GM21786 (cell line): ENCODE measurements around the gene CADPS.

Source experiments
- ATAC-seq: cut with Tn5 transposase; IDR thresholded peaks from one replicate; pipeline ENCODE4 v1.9.1; 2021; ENCODE audit not compliant: unreplicated experiment

The CADPS gene

DNA sequence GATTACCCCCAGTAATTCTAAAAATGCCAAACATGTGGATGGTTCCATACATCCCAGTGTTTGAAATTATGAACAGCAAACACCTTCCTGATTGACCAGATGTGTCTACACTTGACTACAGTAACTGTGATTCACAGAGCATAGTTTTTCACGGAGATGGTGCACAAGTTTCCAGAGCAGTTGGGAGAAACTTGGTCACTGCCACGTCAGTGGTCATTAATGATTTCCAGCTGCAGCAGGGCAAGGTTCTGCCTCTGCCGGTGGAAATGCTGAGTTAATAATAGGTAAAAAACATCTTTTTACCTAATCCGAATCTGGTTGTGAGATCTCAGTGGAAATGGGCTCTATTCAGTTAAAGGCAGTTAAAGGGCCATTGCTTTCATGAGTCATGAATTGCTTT is 347.7 kb downstream of the CADPS start:
- ATAC-seq, result no peak

DNA sequence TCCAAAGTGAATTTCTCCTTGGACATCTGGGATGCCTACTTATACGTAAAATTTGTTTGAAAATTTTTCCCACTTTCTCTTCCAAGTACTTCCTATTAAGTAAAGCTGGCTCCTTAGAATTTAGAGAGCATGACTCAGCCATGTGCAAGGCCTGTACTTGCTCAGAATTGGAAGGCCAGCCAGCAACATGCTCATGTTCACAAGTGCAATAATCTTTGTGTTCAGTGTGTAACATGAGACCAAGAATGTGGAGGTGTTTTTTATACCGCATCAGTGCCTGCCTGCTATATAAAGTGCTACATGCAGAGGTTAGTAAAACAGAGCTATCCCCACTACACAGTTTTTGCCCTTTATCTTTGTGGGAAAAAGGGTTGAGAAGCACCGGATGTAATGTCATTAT is 349.9 kb downstream of the CADPS start:
- ATAC-seq, result no peak

DNA sequence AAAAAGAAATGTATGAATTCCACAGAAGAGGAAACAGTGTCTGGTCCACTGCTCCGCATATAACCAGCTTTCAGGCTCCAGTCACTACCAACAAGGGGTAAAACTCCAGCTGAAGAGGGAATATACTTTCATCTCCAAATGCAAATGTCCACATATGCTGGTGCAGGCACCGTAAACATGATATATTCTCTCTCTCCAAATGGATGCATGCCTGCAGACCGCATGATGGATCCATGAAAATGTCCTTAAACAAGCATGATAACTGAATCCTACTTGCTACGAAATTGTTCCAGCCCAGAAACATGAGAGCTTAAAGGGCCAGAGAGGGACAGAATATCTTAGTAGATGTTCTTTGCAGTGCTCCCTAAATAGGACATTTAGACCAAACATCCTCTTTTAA is 351.5 kb downstream of the CADPS start:
- no peak for ATAC-seq

DNA sequence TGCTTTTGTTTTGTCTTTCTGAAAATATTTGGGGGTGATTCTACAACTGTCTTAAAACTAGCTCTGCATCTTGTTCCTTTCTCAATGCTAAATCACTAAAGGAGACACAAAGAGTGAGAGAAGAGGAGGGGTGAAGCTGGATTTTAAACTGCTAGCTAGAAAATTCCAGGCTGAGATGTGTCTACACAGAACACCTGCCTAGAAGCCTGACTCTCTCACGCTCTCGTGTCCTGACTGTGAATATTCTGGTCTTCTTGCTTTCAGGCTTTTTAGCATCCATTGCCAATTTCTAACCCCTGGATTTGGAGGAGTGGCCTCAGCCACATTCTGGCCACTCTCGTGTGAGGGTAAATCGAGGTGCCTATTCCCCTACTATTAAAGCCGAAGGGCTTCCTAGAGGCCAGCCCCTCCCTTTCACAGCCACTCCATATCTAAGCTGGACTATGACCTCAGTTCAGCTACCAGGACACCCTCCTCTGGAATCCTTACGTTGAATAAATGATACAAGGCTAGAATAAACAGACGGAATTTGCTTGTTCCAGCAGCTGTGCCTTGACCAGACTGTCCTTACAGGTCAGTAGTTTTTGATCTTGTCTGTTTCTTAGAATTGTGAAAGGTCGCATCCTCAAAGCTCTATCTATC is 353.6 kb downstream of the CADPS start:
- ATAC-seq, result no peak

DNA sequence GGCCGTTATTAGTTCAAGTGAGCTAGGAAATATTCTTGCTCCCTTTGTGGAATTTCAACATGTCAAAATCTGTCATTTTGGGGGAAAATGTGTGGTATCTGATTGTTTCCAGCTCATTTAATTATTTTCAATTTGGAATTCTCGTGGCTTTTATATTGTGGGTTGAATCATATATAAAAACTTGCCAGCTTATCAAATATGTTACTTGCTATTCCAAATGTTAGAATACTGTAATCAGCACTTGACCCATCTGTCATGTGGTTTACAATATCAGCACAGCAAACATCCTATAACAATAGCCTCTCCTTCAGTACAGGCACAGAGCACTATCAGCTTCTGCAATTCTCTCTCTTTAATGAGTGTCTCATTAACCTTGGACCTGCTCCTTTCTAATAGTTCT is 371.7 kb downstream of the CADPS start:
- ATAC-seq, result no peak

DNA sequence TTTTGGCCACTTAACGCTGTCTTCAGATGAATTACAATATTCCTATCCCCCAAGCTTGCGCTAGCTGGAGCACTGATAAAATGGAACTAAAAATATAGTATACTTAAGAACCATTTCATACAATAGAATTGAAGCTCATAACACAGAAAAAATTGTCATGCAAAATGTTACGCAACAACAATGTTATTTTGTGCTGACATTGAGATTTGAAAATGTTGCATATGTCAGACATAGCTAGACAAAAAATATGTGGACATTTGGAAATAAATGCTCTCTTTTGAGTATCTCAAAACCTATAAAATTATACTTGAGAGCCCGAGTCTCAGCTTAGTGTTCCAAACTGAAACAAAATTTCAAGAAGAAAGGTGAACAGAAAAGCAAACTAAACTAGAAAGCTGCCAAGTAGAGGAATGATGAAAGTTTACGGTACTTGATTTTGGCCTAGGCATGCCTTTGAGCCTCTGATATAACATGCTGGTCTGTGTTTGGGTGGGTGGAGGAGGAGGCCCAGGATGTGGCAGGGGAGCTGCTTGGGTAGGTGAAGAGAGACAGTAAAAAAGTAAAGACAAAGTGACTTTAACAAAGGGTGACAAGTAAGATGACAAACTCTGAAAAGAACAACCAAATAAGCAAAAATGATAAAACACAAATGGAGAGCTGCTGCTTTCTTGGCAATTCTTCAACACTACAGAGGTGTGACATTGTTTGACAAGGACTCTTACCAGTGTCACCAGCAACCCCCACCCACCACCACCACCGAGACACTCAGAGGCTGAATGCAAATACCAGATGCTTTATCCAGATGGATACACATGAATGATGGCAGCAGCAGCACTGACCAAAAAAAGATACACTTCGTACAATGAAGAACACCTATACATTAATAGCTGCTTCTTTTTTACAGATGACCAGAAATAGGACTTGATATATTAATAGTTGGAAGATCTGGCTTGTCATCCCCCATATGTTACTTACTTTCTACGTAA is 372.6 kb downstream of the CADPS start:
- no peak for ATAC-seq

DNA sequence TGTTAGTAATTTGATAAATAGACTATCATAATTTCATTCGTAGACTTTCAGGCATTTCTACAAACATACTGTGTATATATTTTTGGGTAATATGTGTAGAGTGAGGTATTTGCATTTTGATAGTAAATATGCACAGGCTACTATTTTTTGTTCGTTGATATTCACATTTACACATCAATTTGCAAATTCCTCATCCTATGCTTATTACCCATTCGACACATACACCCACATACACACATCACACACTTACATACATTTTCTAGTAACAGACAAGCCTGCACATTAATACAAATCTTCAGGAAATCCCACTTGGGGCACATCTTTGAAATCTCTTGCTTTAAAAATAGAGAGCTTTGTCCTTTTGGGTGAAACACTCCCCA is 373.9 kb downstream of the CADPS start:
- no peak for ATAC-seq

DNA sequence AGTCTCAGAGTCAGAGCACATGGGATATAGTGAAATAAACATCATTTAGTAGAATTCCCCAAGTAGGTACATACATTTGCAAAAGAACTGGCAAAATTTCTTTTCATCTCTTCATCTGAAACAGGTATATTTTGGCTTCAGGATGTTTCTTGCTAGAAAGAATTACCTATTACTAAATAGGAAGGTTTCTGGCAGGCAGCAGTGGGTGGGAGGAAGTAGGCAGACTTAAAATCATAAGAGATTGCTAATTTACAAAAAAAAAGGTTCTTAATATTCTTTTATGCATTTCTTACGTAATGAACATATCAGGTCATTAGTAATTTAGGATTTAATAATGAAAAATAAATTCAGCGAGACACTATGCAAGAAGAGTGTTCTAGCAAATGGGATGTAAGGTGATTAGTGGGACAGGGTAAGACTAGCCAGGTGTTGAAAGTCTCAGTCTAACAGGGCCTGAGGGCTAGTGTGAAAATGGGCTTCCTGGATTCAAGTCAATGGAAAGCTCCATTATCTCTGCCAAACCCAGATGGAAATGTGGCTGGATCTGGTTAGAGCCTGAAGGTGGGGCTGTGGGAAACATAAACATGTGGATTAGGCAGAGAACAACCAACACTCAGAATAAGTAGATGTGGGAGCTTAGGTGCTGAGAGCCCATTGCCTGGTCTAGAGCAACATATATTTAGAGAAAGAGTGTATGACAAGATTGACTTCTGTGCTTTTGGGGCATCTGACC is 374.5 kb downstream of the CADPS start:
- no peak for ATAC-seq

DNA sequence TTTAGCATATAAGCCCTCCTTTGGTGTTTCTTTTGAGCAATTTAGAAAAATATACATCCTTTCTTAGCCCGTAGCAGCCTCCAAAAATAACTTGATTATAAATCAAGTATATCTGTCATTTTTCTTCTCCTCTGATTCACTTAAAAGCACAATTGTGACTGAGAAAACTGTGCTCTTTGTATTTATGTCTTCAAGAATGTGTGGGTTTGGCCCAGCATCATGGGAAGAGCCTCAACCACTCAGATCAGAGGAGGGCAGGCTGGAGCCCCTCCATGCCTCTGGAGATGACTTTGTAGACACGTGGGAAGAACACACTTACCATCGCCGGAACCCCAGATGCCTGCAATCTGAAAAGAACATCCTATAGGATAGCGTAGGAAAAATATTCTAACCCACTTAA is 378.1 kb downstream of the CADPS start:
- no peak for ATAC-seq

DNA sequence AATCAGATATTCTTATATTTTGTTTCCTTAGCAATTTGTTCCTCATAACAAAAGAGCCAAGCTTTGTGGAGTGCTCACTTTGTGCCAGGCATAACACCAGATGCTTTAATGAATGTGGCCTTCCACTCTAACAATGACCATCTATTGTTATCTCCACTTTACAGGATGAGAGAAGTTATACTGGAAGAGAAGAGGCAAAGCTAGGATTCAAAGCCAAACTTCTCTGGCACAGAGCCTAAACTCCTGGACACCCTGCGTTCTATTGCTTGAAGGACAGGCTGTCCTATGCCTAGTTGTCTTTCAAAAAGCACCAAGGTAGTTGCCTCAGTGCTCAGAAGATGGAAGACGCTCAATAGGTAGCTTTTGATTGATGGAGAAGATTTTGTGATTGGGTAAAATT is 378.7 kb downstream of the CADPS start:
- ATAC-seq, result no peak

DNA sequence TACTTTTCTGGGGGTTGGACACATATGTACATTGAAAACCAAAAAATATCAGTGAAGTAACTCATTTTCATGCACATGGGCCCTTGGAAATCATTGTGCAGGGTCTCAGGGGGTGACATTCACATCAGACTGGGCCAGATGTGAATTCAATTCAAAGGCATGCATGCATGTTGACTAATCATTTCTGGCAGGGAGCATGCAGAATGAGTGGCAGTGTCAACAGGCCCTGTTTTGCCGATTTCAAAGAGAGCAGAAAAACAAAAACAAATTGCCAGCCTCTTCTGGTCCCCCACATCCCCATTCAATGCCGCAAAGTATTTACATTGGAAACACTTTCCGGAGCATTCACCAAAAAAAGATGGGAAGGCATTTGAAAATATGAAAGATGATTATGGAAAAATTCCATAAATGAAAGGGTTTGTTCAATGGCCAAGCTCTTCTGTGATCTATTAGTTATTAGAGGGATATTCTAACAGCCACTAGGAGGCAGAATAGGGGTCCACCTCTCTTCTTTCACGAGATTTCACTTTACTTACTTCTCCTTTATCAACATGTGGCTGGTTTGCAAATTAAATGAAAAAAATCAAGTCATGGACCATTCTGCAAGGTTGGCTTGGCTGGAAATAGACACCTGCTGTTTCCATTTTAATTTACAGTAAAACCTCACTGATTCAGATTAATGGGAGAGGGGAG is 382.0 kb downstream of the CADPS start:
- ATAC-seq, result no peak

DNA sequence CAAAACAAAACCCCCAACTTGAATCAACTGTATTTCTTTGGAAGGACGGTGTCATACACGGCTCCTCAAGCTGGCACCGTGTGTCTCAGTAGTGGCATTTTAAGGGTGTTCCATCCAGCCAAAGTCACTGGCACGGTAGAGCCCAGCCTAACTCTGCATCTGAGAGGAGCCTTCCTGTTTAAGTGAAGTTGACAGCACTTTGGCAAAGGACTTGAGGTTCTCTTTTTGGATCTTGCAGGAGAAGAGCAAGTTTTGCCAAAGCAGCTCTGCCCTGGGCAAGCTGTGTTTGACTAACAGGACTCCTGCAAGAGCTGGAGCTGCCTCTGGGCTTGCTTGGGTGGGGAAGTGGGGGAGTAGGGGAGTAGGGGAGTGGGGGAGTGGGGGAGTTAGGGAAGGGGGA is 392.3 kb downstream of the CADPS start:
- ATAC-seq, result no peak

DNA sequence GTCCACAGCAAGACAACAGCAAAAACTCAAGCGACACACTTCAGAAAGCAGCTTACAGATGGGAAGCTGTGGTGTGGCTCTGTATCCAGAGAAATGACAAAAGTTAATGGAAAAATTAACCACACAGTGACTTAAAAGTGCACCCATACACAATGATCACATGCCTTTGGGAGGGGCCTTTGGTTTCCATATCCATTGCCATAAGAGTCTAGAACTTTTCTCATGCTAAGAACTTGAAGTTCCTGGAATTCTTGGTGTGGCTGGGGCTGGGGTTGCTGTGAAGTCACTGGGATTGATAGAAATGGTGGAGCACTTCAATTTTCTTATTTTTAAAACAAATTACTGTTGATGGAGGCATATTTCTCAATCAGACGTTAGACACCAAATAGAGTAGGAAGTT is 393.3 kb downstream of the CADPS start:
- no peak for ATAC-seq

DNA sequence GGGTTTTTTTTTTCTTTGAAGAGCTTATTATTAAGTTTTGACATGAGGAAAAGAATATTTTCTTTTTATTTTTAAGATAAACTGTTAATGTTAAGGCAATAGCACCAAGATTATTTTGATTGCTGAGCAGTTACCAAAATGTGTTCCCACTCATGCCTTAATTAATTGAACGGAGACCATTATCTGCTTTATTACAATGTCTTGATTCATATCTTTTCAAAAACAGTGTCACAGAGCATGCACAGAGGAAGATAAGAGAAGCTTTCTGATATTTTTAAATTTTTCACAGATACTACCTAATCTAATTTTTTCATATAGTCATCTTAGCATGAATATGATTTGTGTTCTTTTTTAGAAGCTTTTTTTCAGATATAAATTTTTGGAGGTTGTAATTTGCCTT is 395.2 kb downstream of the CADPS start:
- no peak for ATAC-seq

DNA sequence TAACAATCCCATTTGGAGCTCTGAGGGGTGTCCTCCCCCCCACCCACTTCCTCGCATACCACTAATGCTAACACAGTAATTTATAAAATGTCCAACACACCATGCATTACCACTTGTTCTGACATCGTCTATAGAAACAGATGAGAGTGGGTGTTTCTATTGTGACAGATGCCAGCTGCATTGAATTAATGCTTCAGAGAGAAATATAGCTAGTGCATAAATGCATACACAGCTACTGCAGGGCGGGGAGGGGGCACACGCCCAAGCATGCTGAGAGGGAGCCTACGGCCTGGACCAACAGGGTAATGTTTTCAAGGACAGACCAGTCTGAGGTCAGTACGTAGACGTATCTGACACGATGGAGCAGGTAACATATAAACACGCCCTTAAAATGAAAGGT is 395.9 kb downstream of the CADPS start:
- no peak for ATAC-seq

DNA sequence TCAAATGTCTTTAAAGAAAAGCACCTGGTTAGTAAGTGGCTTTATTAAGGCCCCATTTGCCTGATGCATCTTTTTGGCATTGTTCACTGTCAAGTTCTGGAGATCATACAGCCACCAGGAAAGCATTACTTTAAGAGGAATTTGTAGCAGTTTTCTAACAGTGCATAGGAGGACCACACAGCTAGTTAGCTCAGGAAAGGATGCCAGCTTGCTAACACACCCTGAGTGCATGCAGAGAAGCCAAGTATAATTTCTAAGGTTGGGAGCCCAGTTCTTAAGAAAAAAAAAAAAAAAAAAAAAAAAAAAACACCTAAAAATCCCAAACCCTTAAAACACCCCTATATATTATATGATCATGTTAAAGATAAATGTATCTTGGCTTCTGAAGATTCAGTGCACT is 399.9 kb downstream of the CADPS start:
- ATAC-seq, result no peak

DNA sequence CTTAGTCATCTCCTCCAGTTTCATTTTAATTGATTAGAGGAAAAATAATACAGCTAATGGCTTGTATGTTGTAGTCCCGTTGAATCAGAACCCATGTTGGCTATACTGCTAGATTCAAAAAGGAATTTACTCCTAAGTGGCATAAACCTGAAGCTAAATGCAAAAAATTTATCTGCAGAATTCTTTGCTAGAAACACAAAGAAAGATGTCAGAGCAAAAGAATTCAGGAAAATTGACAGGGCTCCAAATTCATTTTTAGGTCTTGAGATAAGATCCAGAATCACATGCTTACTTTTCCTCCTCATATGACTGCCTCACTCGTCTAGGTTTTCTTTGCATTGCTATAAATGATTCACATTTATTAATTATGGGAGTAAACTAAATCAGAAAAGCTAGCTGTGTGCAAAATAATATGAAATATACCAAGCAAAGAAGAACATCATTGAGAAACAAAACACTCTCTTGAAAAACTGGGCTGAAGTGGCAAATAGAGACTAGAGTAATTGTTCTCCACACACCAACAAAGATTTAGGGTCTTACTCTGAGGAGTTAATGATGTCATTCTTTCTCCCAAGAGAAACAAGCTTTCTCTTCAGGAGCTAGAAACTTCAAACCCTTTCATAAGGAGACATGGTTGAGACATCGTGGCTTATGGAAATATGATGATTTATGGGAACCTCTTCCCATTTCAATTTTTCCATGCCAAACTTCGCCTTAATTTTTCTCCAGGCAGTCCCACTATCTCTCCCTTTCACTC is 407.1 kb downstream of the CADPS start:
- ATAC-seq, result no peak

DNA sequence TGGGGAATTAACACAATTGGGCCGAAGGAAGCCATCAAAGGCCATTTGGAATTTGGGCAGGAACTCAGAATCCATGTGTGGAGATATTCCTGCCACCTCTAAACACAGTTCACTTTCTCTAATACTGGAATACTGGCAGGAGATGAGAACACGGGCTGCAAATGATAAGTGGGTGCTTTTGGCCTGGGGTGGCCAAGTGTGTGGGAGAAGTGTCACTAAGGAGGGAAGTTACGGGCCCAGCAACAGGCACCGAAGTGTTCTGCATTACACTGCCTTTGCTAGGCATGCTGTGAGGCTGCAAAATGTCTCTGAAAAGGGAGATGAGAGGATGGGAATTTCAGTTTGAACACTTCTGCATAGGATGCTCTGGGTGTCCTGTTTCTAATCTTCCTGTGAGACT is 412.4 kb downstream of the CADPS start:
- no peak for ATAC-seq

DNA sequence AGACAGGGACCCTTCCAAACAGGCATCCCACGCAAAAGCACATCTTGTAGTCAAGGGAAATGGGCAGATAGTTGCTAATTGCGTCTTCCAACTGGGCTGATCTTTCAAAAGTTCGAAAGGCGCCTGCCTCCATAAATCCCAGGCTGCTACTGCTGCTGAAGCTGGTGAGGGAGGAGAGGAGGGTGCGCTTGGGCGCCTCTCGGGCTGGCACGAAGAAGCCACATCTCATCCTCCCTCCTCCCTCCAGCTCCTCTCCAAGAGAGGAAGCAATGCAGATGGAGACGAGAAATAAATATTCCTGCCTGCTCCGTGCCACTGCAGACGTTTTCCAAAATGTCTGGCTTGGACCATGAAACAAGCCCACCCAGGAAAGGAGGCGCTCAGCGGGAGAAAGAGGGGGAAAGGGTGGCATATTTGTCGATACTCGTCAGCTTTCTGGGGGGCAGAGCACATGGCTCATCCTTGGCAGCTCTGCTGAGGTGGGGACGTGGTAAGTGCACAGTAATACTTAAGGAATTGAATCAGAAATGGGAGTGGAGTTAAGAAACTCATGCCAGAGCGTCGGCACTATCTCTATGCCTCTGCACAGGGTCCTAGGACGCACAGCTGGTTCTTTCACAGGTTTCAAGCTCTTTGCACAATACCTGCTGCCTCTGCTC is 413.0 kb downstream of the CADPS start:
- ATAC-seq, result no peak

DNA sequence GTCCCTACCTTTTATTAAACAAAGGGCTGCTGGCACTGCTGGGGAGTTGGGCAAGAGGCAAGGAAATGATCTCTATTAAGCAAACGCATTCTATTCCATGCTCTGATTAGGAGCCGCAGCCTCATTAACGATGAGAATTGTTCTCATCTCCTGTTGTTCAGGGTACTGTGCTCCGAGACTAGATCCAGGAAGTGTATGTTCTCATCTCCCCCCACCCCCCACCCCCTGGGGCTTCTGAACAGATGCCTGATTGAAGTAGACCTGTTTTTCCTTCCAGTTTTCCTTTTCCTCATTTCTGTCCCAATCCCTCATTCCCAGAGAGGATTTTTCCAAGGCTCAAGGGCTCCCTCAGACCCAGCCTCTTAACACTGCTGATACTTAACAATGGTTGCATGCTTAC is 420.3 kb downstream of the CADPS start:
- no peak for ATAC-seq
